ENCODE data around the gene EPHB6. TPM values are rescaled to one million over a fixed set of nuclear protein-coding genes. Genes with fewer than 3 reads are reported as not detected.

EPHB6 gene
- total RNA-seq, 2 experiments from 2014 or later = 9.5 to 11.0 TPM

- POLR2A ChIA-PET = no interaction called here
- Mint-ChIP-seq H3K36me3 (no peaks in the 10 kb centered on the region), H3K27ac (peak overlapping the region; percentile 2), H3K27me3 (peaks cover 1% of the 10 kb centered on the region), H3K9me3 (no peaks in the 10 kb centered on the region), H3K4me3 (no peak overlapping the region), H3K4me1 (ENCODE audit: low read depth) (peaks cover 19% of the 10 kb centered on the region)
- intact Hi-C loops (cut with micrococcal nuclease) = no loop called here
- CTCF ChIA-PET = interaction anchor here (0.7 to 2.4 kb wide), 10 partner anchors 12 to 318 kb away, joined by 3 to 16 read pairs (median 5); no protein-coding TSS in a partner anchor
- no peak for DNase-seq
Measured at GRCh38 chr7:142835487-142835886, 19.4 kb upstream of the EPHB6 start.

- no peak for DNase-seq
- CTCF ChIA-PET = interaction anchor here (0.7 to 2.4 kb wide), 9 partner anchors 18 to 319 kb away, joined by 3 to 16 read pairs (median 6); partner anchors contain the start of gene EPHB6
- POLR2A ChIA-PET = no interaction called here
- Mint-ChIP-seq H3K27ac (no peak overlapping the region), H3K4me1 (ENCODE audit: low read depth) (peaks cover 17% of the 10 kb centered on the region), H3K9me3 (no peaks in the 10 kb centered on the region), H3K36me3 (no peaks in the 10 kb centered on the region), H3K4me3 (no peak overlapping the region), H3K27me3 (peaks cover 1% of the 10 kb centered on the region)
- intact Hi-C loops (cut with micrococcal nuclease) = no loop called here
Measured at GRCh38 chr7:142836426-142836825, 18.4 kb upstream of the EPHB6 start.

- no peaks in the 10 kb centered on the region for H3K9me3 Mint-ChIP-seq
- peaks cover 1% of the 10 kb centered on the region for H3K27me3 Mint-ChIP-seq
- no peak for DNase-seq
- H3K4me3 Mint-ChIP-seq = no peak overlapping the region
- CTCF ChIA-PET = interaction anchor here (1.0 kb wide), 1 partner anchor 34 kb away, joined by 4 read pairs; no protein-coding TSS in a partner anchor
- intact Hi-C loops (cut with micrococcal nuclease) = no loop called here
- H3K27ac Mint-ChIP-seq = no peak overlapping the region
- H3K36me3 Mint-ChIP-seq = no peaks in the 10 kb centered on the region
- POLR2A ChIA-PET = no interaction called here
- peaks cover 15% of the 10 kb centered on the region for H3K4me1 Mint-ChIP-seq (ENCODE audit: low read depth)
Measured at GRCh38 chr7:142838461-142839213, 16.2 kb upstream of the EPHB6 start.

- no peaks in the 10 kb centered on the region for H3K27me3 Mint-ChIP-seq
- no peak overlapping the region for H3K27ac Mint-ChIP-seq
- POLR2A ChIA-PET = no interaction called here
- no peaks in the 10 kb centered on the region for H3K4me1 Mint-ChIP-seq (ENCODE audit: low read depth)
- DNase-seq = no peak
- no peak overlapping the region for H3K4me3 Mint-ChIP-seq
- intact Hi-C loops (cut with micrococcal nuclease) = no loop called here
- H3K9me3 Mint-ChIP-seq = no peaks in the 10 kb centered on the region
- no peaks in the 10 kb centered on the region for H3K36me3 Mint-ChIP-seq
- CTCF ChIA-PET = interaction anchor here (1.3 kb wide), 1 partner anchor 39 kb away, joined by 3 read pairs; no protein-coding TSS in a partner anchor
Measured at GRCh38 chr7:142842251-142842766, 12.6 kb upstream of the EPHB6 start.

- intact Hi-C loops (cut with micrococcal nuclease) = no loop called here
- Mint-ChIP-seq H3K4me1 (ENCODE audit: low read depth) (no peaks in the 10 kb centered on the region), H3K9me3 (no peaks in the 10 kb centered on the region), H3K27me3 (peaks cover 6% of the 10 kb centered on the region), H3K36me3 (no peaks in the 10 kb centered on the region), H3K27ac (no peak overlapping the region), H3K4me3 (no peak overlapping the region)
- ChIA-PET POLR2A (no interaction called here), CTCF (interaction anchor here (0.6 to 0.7 kb wide), 2 partner anchors 12 to 25 kb away, joined by 3 read pairs; no protein-coding TSS in a partner anchor)
- DNase-seq = no peak
Measured at GRCh38 chr7:142847353-142847752, 7.5 kb upstream of the EPHB6 start.

- Mint-ChIP-seq H3K4me3 (no peak overlapping the region), H3K27ac (no peak overlapping the region), H3K36me3 (no peaks in the 10 kb centered on the region), H3K4me1 (ENCODE audit: low read depth) (peaks cover 11% of the 10 kb centered on the region), H3K27me3 (peaks cover 6% of the 10 kb centered on the region), H3K9me3 (no peaks in the 10 kb centered on the region)
- ChIA-PET POLR2A (no interaction called here), CTCF (interaction anchor here (1.1 to 2.5 kb wide), 9 partner anchors 14 to 364 kb away, joined by 3 to 10 read pairs (median 4); no protein-coding TSS in a partner anchor)
- no peak for DNase-seq
- intact Hi-C loops (cut with micrococcal nuclease) = loop anchor here (5.0 kb wide), 2 partner anchors 219 to 366 kb away; no protein-coding TSS in a partner anchor
Measured at GRCh38 chr7:142851269-142851668, 3.6 kb upstream of the EPHB6 start.

- H3K4me3 Mint-ChIP-seq = no peak overlapping the region
- peaks cover 15% of the 10 kb centered on the region for H3K4me1 Mint-ChIP-seq (ENCODE audit: low read depth)
- H3K27me3 Mint-ChIP-seq = peaks cover 6% of the 10 kb centered on the region
- intact Hi-C loops (cut with micrococcal nuclease) = loop anchor here (2.0 to 5.0 kb wide), 3 partner anchors 21 to 365 kb away; no protein-coding TSS in a partner anchor
- no peaks in the 10 kb centered on the region for H3K36me3 Mint-ChIP-seq
- no peak for DNase-seq
- ChIA-PET CTCF (interaction anchor here (1.1 to 2.5 kb wide), 9 partner anchors 14 to 363 kb away, joined by 3 to 10 read pairs (median 4); no protein-coding TSS in a partner anchor), POLR2A (interaction anchor here (0.6 kb wide), 1 partner anchor 546 kb away, joined by 5 read pairs; no protein-coding TSS in a partner anchor)
- no peaks in the 10 kb centered on the region for H3K9me3 Mint-ChIP-seq
- H3K27ac Mint-ChIP-seq = no peak overlapping the region
Measured at GRCh38 chr7:142851919-142852318, 3.0 kb upstream of the EPHB6 start.

- Mint-ChIP-seq H3K27me3 (peaks cover 3% of the 10 kb centered on the region), H3K27ac (peak overlapping the region; percentile 72), H3K4me3 (peak overlapping the region; percentile 93), H3K9me3 (no peaks in the 10 kb centered on the region), H3K36me3 (no peaks in the 10 kb centered on the region), H3K4me1 (ENCODE audit: low read depth) (peaks cover 16% of the 10 kb centered on the region)
- ChIA-PET POLR2A (no interaction called here), CTCF (interaction anchor here (0.6 to 2.9 kb wide), 23 partner anchors 10 to 1048 kb away, joined by 3 to 18 read pairs (median 4); partner anchors contain the start of gene TCAF1)
- DNase-seq = peak; percentile 73
- intact Hi-C loops (cut with micrococcal nuclease) = loop anchor here (1.0 to 5.0 kb wide), 6 partner anchors 19 to 363 kb away; no protein-coding TSS in a partner anchor
Measured at GRCh38 chr7:142853739-142854371, 1.0 kb upstream of the EPHB6 start.

- no peak overlapping the region for H3K27ac Mint-ChIP-seq
- ChIA-PET CTCF (interaction anchor here (1.1 to 2.9 kb wide), 9 partner anchors 11 to 385 kb away, joined by 3 to 18 read pairs (median 6); no protein-coding TSS in a partner anchor), POLR2A (no interaction called here)
Measured at GRCh38 chr7:142855114-142855743, 353 bp downstream of the EPHB6 start.

GRCh38 chr7:142855756-142856564 lies 1.1 kb downstream of the EPHB6 start:
- Mint-ChIP-seq H3K9me3 (no peaks in the 10 kb centered on the region), H3K27ac (no peak overlapping the region), H3K4me3 (peak overlapping the region; percentile 66), H3K36me3 (no peaks in the 10 kb centered on the region), H3K4me1 (ENCODE audit: low read depth) (peaks cover 16% of the 10 kb centered on the region), H3K27me3 (no peaks in the 10 kb centered on the region)
- DNase-seq = no peak
- intact Hi-C loops (cut with micrococcal nuclease) = loop anchor here (5.0 kb wide), 1 partner anchor 534 kb away; no protein-coding TSS in a partner anchor
- POLR2A ChIA-PET = no interaction called here
- CTCF ChIA-PET = interaction anchor here (1.1 to 2.9 kb wide), 5 partner anchors 10 to 147 kb away, joined by 4 to 18 read pairs (median 9); no protein-coding TSS in a partner anchor

More at GRCh38 chr7:142855114-142855743, 353 bp downstream of the EPHB6 start:
- Mint-ChIP-seq H3K27me3 (peaks cover 2% of the 10 kb centered on the region), H3K36me3 (no peaks in the 10 kb centered on the region), H3K9me3 (no peaks in the 10 kb centered on the region), H3K4me1 (ENCODE audit: low read depth) (peaks cover 16% of the 10 kb centered on the region), H3K4me3 (peak overlapping the region; percentile 66)
- intact Hi-C loops (cut with micrococcal nuclease) = loop anchor here (5.0 kb wide), 1 partner anchor 533 kb away; no protein-coding TSS in a partner anchor
- no peak for DNase-seq

Measured in activated CD4-positive, alpha-beta memory T cell treated with anti-CD3 and anti-CD28 coated beads for 36 hours (primary cell).